ENCODE data around the gene SEPTIN8.

GRCh38 chr5:132771503-132771998 is 5.5 kb downstream of the SEPTIN8 start:
- TF ChIP-seq CTCF (conservative IDR thresholded peaks at IDR 0.05) = no peak
- no peak for TF ChIP-seq EZH2 (IDR thresholded peaks at IDR 0.05; ENCODE audit: low read depth)

Measured in PC-9 (cell line).